Activated T-helper 1 cell treated with anti-CD3 and anti-CD28 coated beads, Interleukin-2, amount 50 U/mL, for 16 hours (primary cell): ENCODE measurements around the gene SASH1.

Experiments used
- DNase-seq, 2 donors: peaks; one replicate each; pipeline ENCODE4 v3.0.0-alpha.2; 2020; ENCODE audit warnings: low read depth in 1 of 2, low spot score in 1 of 2

Gene SASH1

GRCh38 chr6:148491638-148492251 is 149.1 kb downstream of the SASH1 start:
- no peak for DNase-seq

GRCh38 chr6:148492654-148493290 is 150.1 kb downstream of the SASH1 start:
- DNase-seq: no peak

GRCh38 chr6:148493424-148493823 is 150.8 kb downstream of the SASH1 start:
- DNase-seq: no peak

- no peak for DNase-seq
These were observed 151.6 kb downstream of the SASH1 start for GRCh38 chr6:148494226-148494625.

- no peak for DNase-seq
These were observed 152.4 kb downstream of the SASH1 start for GRCh38 chr6:148495029-148495428.

GRCh38 chr6:148497257-148497656 is 154.6 kb downstream of the SASH1 start:
- no peak for DNase-seq

GRCh38 chr6:148497717-148498116 is 155.1 kb downstream of the SASH1 start:
- no peak for DNase-seq

DNA sequence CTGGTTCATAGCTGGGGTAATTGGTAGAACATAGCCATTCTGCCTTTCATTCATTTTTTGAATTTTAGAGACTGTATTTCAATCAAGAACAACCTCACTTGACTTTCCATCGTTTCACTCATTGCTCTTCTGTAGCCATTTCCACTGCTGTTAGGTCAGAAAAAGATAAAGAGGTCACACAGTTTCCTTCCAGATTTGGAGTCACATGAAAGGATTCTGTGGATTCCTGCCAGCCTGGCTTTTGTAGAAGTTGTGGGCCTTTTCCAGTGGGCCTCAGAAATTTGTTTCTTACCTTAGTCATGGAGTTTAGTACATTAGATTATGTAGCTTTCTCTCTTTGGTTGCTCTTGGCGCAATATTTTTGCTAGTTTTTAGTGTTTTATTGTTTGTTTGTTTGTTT is 157.8 kb downstream of the SASH1 start:
- DNase-seq: no peak

- DNase-seq: no peak
These were observed 158.5 kb downstream of the SASH1 start for GRCh38 chr6:148501178-148501590.

DNA sequence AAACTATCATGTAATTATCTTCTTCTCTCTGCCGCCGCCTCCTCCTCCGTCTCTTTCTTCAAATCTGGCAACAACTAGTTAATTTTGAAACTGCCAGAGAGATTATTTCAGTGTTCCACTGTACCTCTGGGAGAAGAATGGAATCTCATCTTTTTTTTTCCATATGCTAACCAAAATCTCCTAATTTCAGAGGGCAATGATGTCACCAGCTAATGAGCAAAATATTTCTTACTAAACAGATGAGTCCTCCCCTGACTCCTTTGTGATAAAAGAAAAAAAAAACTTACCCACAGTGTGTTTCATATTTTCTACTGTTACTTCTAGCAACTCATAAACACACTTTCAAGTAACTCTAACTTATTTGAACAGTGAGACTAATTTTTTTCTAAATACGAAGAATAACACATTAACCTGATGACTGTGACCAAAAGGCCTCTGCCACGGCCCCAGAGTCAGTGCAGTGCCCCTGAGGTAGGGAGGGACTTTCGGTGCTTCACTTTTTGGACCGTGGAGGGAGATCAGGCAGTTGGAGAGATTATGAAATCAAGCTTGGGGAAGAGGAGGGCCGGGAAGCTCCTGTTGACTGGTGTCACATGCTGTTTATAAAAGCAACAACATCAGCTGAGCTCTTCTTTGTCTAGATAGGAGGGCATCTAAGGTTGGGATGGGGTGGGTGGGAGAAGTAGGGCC is 159.6 kb downstream of the SASH1 start:
- DNase-seq: no peak

DNA sequence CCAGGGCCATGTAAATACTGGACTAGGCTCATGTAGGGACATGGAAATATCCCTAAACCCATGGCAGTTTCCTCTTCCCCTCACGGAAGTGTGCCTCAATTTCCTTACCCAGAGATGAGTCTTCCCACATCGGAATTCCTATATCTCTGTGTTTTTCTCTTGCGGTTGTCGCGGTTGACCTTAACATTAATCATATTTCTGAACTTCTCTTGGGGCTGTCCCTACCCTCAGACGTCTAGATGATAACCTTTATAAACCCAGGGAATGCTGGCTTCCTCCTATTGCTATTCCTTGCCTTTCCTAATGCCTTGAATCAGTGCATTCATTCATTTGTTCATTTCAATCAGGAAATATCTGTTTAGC is 160.1 kb downstream of the SASH1 start:
- DNase-seq: no peak

- DNase-seq: no peak
These were observed 161.1 kb downstream of the SASH1 start for GRCh38 chr6:148503703-148504102.

GRCh38 chr6:148507774-148508173 is 165.1 kb downstream of the SASH1 start:
- DNase-seq: no peak

- DNase-seq: no peak
These were observed 165.9 kb downstream of the SASH1 start for GRCh38 chr6:148508401-148509041.

DNA sequence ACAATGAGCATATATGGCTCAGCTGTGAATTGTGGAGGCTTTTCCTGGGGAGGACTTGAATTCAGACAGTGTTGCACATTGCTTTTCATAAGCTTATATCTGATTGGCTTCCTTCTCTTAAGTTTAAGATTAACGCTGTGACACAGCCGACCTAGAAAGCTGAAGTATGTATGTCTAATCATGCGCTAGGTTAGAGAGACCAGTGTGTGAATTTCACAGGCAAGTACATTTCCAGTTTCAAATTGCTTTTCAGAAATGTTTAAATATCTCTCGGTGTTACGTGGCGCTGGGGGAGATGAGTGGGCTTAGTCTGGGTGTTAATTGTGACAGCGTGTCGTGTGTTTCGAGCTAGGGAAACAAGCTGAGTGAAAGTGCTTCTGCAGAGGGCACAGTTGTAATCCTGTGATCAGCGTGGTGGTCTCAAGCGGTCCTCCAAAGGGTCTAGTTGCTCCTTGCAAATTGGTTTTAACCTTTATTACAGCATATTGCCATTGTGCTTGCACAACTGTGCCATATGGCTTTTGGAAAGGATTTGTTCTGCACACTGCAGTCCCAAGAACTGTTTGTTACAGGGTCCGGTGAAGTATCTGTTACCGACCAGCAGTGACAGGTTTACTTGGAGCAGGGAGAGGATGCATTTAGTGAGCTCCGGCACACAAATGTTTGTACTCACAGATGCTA is 166.6 kb downstream of the SASH1 start:
- DNase-seq: no peak

GRCh38 chr6:148509800-148510581 is 167.4 kb downstream of the SASH1 start:
- DNase-seq: no peak

GRCh38 chr6:148513145-148514071 is 170.8 kb downstream of the SASH1 start:
- DNase-seq: no peak

GRCh38 chr6:148514091-148514845 is 171.6 kb downstream of the SASH1 start:
- DNase-seq: no peak

DNA sequence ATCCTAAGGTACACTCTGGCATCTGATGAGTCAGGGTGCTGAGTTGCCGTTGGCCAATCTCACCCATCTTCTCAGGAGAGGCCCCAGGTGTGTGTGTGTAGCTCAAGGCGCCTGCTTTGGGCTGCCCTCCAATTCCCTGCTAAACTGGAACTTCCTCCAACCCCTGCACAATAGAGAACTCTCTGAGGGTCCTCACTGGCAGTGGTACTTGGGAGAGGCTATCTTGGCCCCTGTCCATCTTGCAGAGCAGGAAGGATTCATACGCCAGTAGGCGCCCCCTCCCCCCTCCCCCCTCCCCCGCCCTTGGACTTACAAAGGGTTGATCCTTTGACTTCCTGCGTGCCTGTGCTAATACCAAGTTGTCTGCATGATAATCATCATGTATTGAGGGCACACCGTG is 173.6 kb downstream of the SASH1 start:
- no peak for DNase-seq
